SKM-1 (cell line): Measurements from ENCODE around the gene ARHGAP25.
A peak's percentile ranks its signal among the peaks of the same experiment; 100 is the strongest.

Experiments used
- DNase-seq: peaks from one replicate; lab custom pipeline; 2025; ENCODE audit not compliant: unreplicated experiment; lab: John Stamatoyannopoulos, UW

The ARHGAP25 gene

GRCh38 chr2:68741238-68741637 lies 6.6 kb downstream of the ARHGAP25 start:
- peak; percentile 24 for DNase-seq

GRCh38 chr2:68741805-68742306 lies 7.2 kb downstream of the ARHGAP25 start:
- DNase-seq = no peak

GRCh38 chr2:68742626-68743415 lies 8.2 kb downstream of the ARHGAP25 start:
- peak; percentile 64 for DNase-seq

- no peak for DNase-seq
Measured at GRCh38 chr2:68743531-68743930, 8.9 kb downstream of the ARHGAP25 start.

GRCh38 chr2:68744366-68744912 lies 9.8 kb downstream of the ARHGAP25 start:
- DNase-seq = no peak

GRCh38 chr2:68745006-68745405 lies 10.4 kb downstream of the ARHGAP25 start:
- no peak for DNase-seq

- DNase-seq = no peak
Measured at GRCh38 chr2:68746408-68746807, 11.8 kb downstream of the ARHGAP25 start.

- DNase-seq = no peak
Measured at GRCh38 chr2:68747413-68747812, 12.8 kb downstream of the ARHGAP25 start.

- no peak for DNase-seq
Measured at GRCh38 chr2:68747900-68748299, 13.3 kb downstream of the ARHGAP25 start.

GRCh38 chr2:68748568-68748967 lies 14.0 kb downstream of the ARHGAP25 start:
- DNase-seq = no peak

- no peak for DNase-seq
Measured at GRCh38 chr2:68749345-68749744, 14.7 kb downstream of the ARHGAP25 start.

GRCh38 chr2:68750592-68751396 lies 16.2 kb downstream of the ARHGAP25 start:
- no peak for DNase-seq

GRCh38 chr2:68751397-68752339 lies 17.1 kb downstream of the ARHGAP25 start:
- DNase-seq = peak; percentile 71

GRCh38 chr2:68753318-68753717 lies 18.7 kb downstream of the ARHGAP25 start:
- DNase-seq = no peak

- no peak for DNase-seq
Measured at GRCh38 chr2:68755071-68755470, 20.5 kb downstream of the ARHGAP25 start.

GRCh38 chr2:68756178-68756577 lies 21.6 kb downstream of the ARHGAP25 start:
- no peak for DNase-seq

- no peak for DNase-seq
Measured at GRCh38 chr2:68757081-68757480, 22.5 kb downstream of the ARHGAP25 start.

GRCh38 chr2:68762100-68762499 lies 27.5 kb downstream of the ARHGAP25 start:
- no peak for DNase-seq

GRCh38 chr2:68762665-68763064 lies 28.1 kb downstream of the ARHGAP25 start:
- DNase-seq = no peak

GRCh38 chr2:68764041-68764805 lies 29.6 kb downstream of the ARHGAP25 start:
- no peak for DNase-seq
